GM18909 (cell line): Measurements from ENCODE around the gene PCBP3.
"Not testable (repeated sequence)": the region's sequence is repeated elsewhere in the genome, so short reads cannot be mapped to it uniquely, and the experiment has no call there.

Source experiments
- ATAC-seq: cut with Tn5 transposase; IDR thresholded peaks from one replicate; pipeline ENCODE4 v1.9.1; 2021; ENCODE audit warnings: mild to moderate bottlenecking; ENCODE audit not compliant: unreplicated experiment, poor library complexity

The PCBP3 gene

GRCh38 chr21:45945868-45946210, 302.3 kb downstream of the PCBP3 start:
- no peak for ATAC-seq

GRCh38 chr21:45947296-45947695, 303.8 kb downstream of the PCBP3 start:
- ATAC-seq, result no peak

- no peak for ATAC-seq
Observed at GRCh38 chr21:45947716-45948255, 304.3 kb downstream of the PCBP3 start.

DNA sequence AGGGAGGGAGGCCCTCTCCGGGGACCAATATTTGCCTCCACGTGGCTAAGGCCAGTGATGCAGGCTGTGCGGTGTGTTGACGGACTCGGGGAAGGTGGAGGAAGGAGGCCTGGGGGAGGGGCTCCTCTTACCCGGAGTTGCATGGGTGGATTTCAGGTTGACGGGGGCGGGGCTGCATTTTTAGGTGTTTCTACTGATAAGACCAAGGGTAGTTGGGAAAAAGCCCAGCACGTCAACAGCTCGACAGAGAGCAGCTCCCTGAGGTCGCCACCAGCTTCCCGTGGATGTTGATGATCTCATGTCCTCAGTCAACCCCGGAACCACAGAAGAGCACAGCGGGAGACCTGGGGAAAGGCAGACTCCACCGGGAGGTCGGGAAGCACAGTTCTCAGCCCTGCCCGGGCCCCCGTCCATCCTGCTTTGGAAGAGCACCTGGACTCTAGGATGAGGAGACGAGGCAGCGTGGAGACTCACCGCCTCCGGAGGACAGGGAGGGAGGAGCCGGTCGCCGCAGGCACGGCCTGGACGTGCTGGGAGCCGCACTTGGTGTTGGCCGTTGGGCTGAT, 305.1 kb downstream of the PCBP3 start:
- no peak for ATAC-seq

GRCh38 chr21:45949928-45950739, 306.6 kb downstream of the PCBP3 start:
- no peak for ATAC-seq

DNA sequence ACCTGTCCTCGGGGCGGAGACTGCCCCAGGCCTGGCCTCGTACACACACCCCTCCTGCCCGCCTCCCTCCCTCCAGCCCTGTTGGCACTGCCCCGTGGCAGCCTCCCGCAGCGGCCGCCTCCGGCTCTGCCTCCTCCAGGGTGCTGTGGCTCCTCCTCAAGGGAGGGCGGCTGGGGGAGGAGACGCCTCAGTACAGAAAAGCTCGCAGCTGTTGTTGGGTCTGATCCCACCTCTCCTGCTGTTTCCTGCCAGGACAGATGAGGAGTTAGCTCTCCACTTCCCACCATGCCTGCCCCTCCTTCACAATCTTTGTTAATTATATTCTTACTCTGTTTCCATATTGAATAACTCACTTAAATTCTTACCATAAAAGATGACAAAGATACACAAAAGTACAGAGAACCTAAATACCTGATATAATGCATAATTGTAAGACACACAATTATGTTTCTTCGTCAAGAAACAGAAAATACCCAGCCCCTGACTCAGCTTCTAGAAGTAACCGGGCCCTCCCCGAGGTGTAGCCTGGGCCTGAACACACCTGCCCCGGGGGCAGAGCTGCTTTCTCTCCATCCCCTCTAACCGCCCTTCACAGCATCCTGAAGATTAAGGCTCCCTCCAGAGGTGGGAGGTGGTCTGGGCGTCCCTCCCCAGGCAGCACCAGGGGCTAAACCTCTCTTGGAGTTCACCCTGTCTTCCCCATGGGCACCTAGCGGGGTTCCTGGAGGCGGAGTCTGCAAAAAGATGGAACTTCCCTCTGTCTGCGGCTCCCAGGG, 307.4 kb downstream of the PCBP3 start:
- no peak for ATAC-seq

DNA sequence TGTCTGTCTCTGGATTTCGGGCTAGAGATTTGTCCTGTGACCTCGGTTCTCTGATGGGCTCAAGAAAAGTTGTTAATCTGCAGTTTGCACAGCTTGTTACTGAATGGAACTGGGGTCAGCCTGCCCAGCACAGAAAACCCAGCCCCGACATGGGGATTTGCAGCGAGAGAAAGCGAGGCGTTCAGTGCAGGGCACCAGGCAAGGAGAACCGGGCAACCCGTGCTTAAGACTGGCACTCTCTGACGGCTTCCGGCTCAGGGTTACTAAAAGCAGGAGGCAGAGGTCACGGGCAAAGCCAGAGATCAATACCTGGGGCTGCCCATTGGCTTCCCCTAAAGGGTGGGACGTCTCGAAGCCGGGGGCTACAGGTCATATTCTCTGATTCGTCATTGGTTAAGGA, 308.2 kb downstream of the PCBP3 start:
- no peak for ATAC-seq

DNA sequence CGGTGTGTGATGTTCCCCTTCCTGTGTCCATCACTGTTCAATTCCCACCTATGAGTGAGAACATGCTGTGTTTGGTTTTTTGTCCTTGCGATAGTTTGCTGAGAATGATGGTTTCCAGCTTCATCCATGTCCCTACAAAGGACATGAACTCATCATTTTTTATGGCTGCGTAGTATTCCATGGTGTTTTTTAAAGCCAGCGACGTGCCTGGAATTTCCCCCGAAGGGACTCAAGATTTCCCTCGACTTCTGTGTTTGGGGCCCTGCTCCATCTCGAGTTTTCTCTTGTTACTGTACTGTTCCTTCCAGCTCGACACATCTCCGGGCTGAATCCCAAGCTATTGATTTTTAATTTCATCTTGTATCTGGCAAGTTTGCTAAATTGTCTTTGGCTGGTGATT, 309.0 kb downstream of the PCBP3 start:
- not testable (repeated sequence) for ATAC-seq

DNA sequence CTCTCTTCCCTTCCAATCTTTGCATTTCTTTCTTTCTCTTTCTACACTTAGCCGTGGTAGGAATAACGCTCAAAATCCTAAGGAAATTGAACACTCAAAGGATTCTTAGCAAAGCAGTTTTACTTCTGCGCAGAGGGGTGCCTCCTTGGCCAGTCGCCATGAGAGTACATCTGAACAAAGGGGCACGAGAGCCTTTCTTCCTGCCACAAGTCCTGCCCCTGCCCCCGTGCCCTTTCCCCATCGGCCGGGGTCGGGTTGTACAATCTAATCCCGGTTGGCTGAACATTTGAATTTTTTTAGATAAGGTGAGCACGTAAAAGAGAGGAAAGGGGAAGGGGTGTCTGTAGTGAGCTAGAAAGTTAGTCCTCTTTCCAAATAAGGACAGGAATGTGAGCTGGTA, 309.4 kb downstream of the PCBP3 start:
- ATAC-seq, result no peak

GRCh38 chr21:45954261-45954660, 310.7 kb downstream of the PCBP3 start:
- ATAC-seq, result no peak

DNA sequence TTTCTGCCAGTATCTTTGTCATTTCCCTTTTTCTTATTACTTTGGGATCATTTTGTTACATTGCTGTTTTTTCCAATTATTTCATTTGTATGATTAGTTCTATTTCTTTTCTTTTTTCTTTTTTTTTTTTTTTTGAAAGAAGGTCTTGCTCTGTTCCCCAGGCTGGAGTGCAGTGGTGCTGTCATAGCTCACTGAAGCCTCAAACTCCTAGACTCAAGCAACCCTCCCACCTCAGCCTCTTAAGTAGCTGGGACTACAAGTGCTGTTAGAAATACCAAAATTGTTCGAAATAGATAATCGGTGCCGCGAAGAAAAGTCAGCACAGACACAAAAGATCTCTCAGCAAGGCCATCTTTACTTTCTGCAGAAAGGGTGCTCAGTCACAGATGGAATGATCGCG, 311.4 kb downstream of the PCBP3 start:
- ATAC-seq, result no peak

GRCh38 chr21:45957551-45957950, 314.0 kb downstream of the PCBP3 start:
- ATAC-seq, result no peak

DNA sequence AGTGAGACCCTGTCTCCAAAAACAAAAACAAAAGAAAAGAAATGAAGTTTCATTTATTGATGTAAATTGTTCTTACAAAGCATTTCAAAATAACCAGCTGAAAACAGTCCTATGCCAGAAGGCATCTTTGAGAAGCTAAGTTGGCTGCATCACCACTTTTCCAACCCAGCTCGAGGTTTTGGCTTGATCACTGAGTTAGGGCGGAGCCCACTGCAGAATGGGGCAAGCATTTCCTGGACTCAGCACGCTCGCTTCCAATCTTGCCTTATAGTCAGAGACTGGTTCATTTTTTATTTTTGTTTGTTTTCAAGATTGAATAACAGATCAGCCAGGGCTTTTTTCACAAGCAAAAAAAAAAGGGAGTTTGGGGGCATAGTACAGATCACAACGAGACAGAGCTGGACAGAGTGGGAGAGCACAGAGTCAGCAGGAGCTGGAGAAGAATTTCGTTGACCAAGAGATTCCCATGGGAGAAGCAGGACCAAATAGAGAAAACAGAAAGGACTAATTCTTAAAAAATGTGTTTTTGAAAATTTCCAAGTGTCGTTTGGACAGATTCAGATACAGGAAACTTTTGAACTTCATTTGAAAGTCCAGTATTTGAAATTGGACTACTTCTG, 314.6 kb downstream of the PCBP3 start:
- ATAC-seq, result no peak

GRCh38 chr21:45959182-45959581, 315.7 kb downstream of the PCBP3 start:
- no peak for ATAC-seq

- ATAC-seq, result no peak
Observed at GRCh38 chr21:45959779-45960390, 316.4 kb downstream of the PCBP3 start.

- ATAC-seq, result not testable (repeated sequence)
Observed at GRCh38 chr21:45961408-45961807, 317.9 kb downstream of the PCBP3 start.

- no peak for ATAC-seq
Observed at GRCh38 chr21:45962531-45963231, 319.2 kb downstream of the PCBP3 start.

DNA sequence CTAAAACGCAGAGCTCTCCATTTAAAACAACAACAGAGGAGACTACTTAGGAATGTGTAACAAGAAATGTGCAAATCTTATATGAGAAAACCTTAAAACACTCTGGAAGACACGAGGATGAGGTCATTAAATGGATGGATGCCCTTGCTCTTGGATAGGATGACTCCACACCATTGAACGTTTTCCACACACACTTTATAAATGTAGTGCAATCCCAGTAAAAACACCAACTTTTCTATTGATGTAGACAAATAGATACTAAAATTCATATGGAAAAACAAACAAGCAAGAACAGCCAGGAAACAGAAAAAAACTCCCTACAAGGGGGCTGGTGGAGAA, 319.7 kb downstream of the PCBP3 start:
- ATAC-seq, result no peak

DNA sequence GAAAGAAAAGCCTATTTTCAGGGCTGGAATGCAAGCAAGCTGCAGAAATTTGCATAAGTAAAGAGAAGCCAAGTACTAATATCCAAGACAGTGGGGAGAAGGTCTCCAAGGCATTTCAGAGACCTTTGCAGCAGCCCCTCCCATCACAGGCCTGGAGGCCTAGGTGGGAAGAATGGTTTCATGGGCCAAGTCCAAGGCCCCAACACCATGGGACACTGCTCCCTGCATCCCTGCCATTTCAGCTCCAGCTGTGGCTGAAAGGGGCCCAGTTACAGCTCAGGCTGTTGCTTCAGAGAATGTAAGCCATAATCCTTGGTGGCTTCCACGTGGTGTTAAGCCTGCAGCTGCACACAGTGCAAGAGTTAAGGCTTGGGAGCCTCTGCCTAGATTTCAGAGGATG, 321.1 kb downstream of the PCBP3 start:
- ATAC-seq, result no peak
